Naive thymus-derived CD4-positive, alpha-beta T cell (primary cell): ENCODE data around the gene ELL. TPM values are rescaled to one million over a fixed set of nuclear protein-coding genes. Genes with fewer than 3 reads are reported as not detected.
A peak's percentile ranks its signal among the peaks of the same experiment; 100 is the strongest.
"Not testable (repeated sequence)": the region's sequence is repeated elsewhere in the genome, so short reads cannot be mapped to it uniquely, and the experiment has no call there.

Experiments used
- ATAC-seq: fragments of 150-1000 bp; cut with Tn5 transposase; 2 replicates; pipeline ENCODE4 v1.10.0; 2021; ENCODE audit warnings: mild to moderate bottlenecking, moderate library complexity
- CTCF ChIA-PET: fragments of 350-600 bp; sonication (Branson Sonifier 250); formaldehyde crosslinking; loops from one replicate; lab custom pipeline; 2021; ENCODE audit warnings: antibody characterized with exemption; lab: Charles Lee
- POLR2A ChIA-PET: fragments of 350-600 bp; sonication (Branson Sonifier 250); formaldehyde crosslinking; loops from one replicate; lab custom pipeline; 2021; ENCODE audit warnings: antibody characterized with exemption, inconsistent platforms; lab: Charles Lee
- DNase-seq, 9 donors: peaks; one replicate each; pipeline versions ENCODE4 v3.0.0 to v3.0.0-alpha.2; 2020 to 2022; ENCODE audit warnings: mixed read lengths in 1 of 9
- H3K27ac ChIP-seq: one replicate; pipeline ENCODE4 v1.7.0; 2013; ENCODE audit warnings: mild to moderate bottlenecking, low read depth, low read length, moderate library complexity
- H3K27me3 ChIP-seq, 2 donors: one replicate each; pipeline ENCODE4 v1.7.0; 2013; ENCODE audit warnings: low read length in 2 of 2, mild to moderate bottlenecking in 2 of 2, moderate library complexity in 2 of 2; ENCODE audit not compliant: control insufficient read depth in 2 of 2, insufficient read depth in 2 of 2
- H3K36me3 ChIP-seq, 3 experiments: 1 replicate in 2 of 3; 2 replicates in 1 of 3; pipeline ENCODE4 v1.7.0; 2013; ENCODE audit warnings: low read length in 3 of 3, mild to moderate bottlenecking in 3 of 3, moderate library complexity in 1 of 3; ENCODE audit not compliant: insufficient read depth in 3 of 3, control insufficient read depth in 2 of 3
- H3K4me1 ChIP-seq, 2 donors: one replicate each; pipeline ENCODE4 v1.7.0; 2013; ENCODE audit warnings: low read length in 2 of 2, mild to moderate bottlenecking in 2 of 2, moderate library complexity in 1 of 2; ENCODE audit not compliant: control insufficient read depth in 2 of 2, insufficient read depth in 2 of 2
- H3K4me3 ChIP-seq: 2 replicates; pipeline ENCODE4 v1.7.0; 2013; ENCODE audit warnings: mild to moderate bottlenecking, low read length
- H3K9me3 ChIP-seq, 3 experiments: 1 replicate in 2 of 3; 2 replicates in 1 of 3; pipeline ENCODE4 v1.7.0; 2013; ENCODE audit warnings: low read length in 3 of 3; ENCODE audit not compliant: control insufficient read depth in 2 of 3
- H3K27ac Mint-ChIP-seq, 9 donors: one replicate each; pipeline ENCODE4 v1.8.0; 2020 to 2022; ENCODE audit warnings: mixed read lengths in 9 of 9, mild to moderate bottlenecking in 8 of 9, moderate library complexity in 5 of 9, inconsistent platforms in 2 of 9
- H3K27me3 Mint-ChIP-seq, 5 donors: one replicate each; pipeline ENCODE4 v1.8.0; 2021 to 2022; ENCODE audit warnings: mixed read lengths in 5 of 5, mild to moderate bottlenecking in 1 of 5
- H3K36me3 Mint-ChIP-seq, 5 donors: one replicate each; pipeline ENCODE4 v1.8.0; 2020 to 2022; ENCODE audit warnings: mixed read lengths in 5 of 5, mild to moderate bottlenecking in 3 of 5, inconsistent platforms in 1 of 5
- H3K4me1 Mint-ChIP-seq, 7 donors: one replicate each; pipeline ENCODE4 v1.8.0; 2020 to 2022; ENCODE audit warnings: mixed read lengths in 7 of 7, mild to moderate bottlenecking in 3 of 7, inconsistent platforms in 1 of 7
- H3K4me3 Mint-ChIP-seq, 10 donors: one replicate each; pipeline ENCODE4 v1.8.0; 2020 to 2022; ENCODE audit warnings: mild to moderate bottlenecking in 10 of 10, mixed read lengths in 10 of 10, moderate library complexity in 6 of 10, inconsistent platforms in 2 of 10
- H3K9me3 Mint-ChIP-seq, 11 donors: one replicate each; pipeline ENCODE4 v1.8.0; 2020 to 2022; ENCODE audit warnings: mixed read lengths in 11 of 11, mild to moderate bottlenecking in 4 of 11, inconsistent platforms in 1 of 11, moderate library complexity in 1 of 11
- intact Hi-C, 2 donors: fragments of 100-400 bp; cut with micrococcal nuclease; formaldehyde crosslinking; loops; one replicate each; pipeline ENCODE4 v1.15.1; 2023
- polyA plus RNA-seq, 2 donors: library from polyadenylated mRNA; unstranded; fragments of 300-500 nt; fragmentation: Illumina TruSeq; gene quantifications; one replicate each; pipeline ENCODE4 v1.2.3, GENCODE V29; 2021
- total RNA-seq, 6 experiments: library from RNA in 5 of 6; stranded (reverse) in 5 of 6; gene quantifications; 1 replicate in 5 of 6; 2 replicates in 1 of 6; pipeline ENCODE4 v1.2.3 and lab custom pipeline; 2021 to 2026

ELL gene
- total and polyA plus RNA-seq, 7 experiments from 2014 or later: 8.9 to 70.4 (median 22.1) TPM

- ChIA-PET POLR2A (interaction anchor here (1.0 kb wide), 1 partner anchor 31 kb away, joined by 3 read pairs; the partner anchor contains the start of gene KXD1), CTCF (interaction anchor here (0.6 kb wide), 1 partner anchor 30 kb away, joined by 6 read pairs; no protein-coding TSS in a partner anchor)
- Mint-ChIP-seq H3K27me3 (no peaks in the 10 kb centered on the region), H3K36me3 (peaks cover 0 to 2% (median 0%) of the 10 kb centered on the region in 5 donors), H3K27ac (peak overlapping the region in 1 of 9 donors; percentile 20), H3K4me3 (no peak overlapping the region), H3K9me3 (no peaks in the 10 kb centered on the region), H3K4me1 (peaks cover 0 to 6% (median 3%) of the 10 kb centered on the region in 7 donors)
- intact Hi-C loops: loop anchor here in 1 of 2 donors (10.0 kb wide), 3 partner anchors 62 to 1222 kb away; partner anchors contain the start of genes ABHD8, DDA1 and MRPL34
- no peak overlapping the region for H3K27ac ChIP-seq
- H3K27me3 ChIP-seq: no peaks in the 10 kb centered on the region
- ATAC-seq (no peak), DNase-seq (no peak)
- H3K4me1 ChIP-seq: peaks cover 0 to 3% of the 10 kb centered on the region in 2 donors
- peaks cover 0 to 6% (median 2%) of the 10 kb centered on the region in 3 experiments for H3K36me3 ChIP-seq
- H3K4me3 ChIP-seq: no peak overlapping the region
- H3K9me3 ChIP-seq: no peaks in the 10 kb centered on the region
Observed at GRCh38 chr19:18526316-18526715, 4.4 kb upstream of the ELL start.

GRCh38 chr19:18523841-18524240 lies 2.0 kb upstream of the ELL start:
- H3K27me3 ChIP-seq: no peaks in the 10 kb centered on the region
- peaks cover 0 to 20% (median 17%) of the 10 kb centered on the region in 7 donors for H3K4me1 Mint-ChIP-seq
- H3K4me1 ChIP-seq: peaks cover 5 to 9% of the 10 kb centered on the region in 2 donors
- no peaks in the 10 kb centered on the region for H3K9me3 ChIP-seq
- ATAC-seq: no peak
- intact Hi-C loops: loop anchor here (2.0 to 10.0 kb wide), 8 partner anchors 52 to 1219 kb away; partner anchors contain the start of genes TMEM161A (in 2 of the 2), ABHD8 (in 1 of the 2), ARMC6 (in 1 of the 2) and CCDC124 (in 1 of the 2)
- no peaks in the 10 kb centered on the region for H3K27me3 Mint-ChIP-seq
- H3K27ac ChIP-seq: no peak overlapping the region
- no peak for DNase-seq
- peaks cover 0 to 4% (median 0%) of the 10 kb centered on the region in 3 experiments for H3K36me3 ChIP-seq
- ChIA-PET POLR2A (interaction anchor here (1.0 to 4.1 kb wide), 5 partner anchors 14 to 396 kb away, joined by 3 to 24 read pairs (median 7); partner anchors contain the start of genes COPE, DDX49, FKBP8 and KXD1), CTCF (no interaction called here)
- no peak overlapping the region for H3K4me3 ChIP-seq
- peak overlapping the region in 3 of 9 donors; percentile 4 to 29 (median 20) for H3K27ac Mint-ChIP-seq
- H3K9me3 Mint-ChIP-seq: no peaks in the 10 kb centered on the region
- H3K36me3 Mint-ChIP-seq: peaks cover 0 to 1% (median 0%) of the 10 kb centered on the region in 5 donors
- peak overlapping the region in 1 of 10 donors; percentile 25 for H3K4me3 Mint-ChIP-seq

DNA sequence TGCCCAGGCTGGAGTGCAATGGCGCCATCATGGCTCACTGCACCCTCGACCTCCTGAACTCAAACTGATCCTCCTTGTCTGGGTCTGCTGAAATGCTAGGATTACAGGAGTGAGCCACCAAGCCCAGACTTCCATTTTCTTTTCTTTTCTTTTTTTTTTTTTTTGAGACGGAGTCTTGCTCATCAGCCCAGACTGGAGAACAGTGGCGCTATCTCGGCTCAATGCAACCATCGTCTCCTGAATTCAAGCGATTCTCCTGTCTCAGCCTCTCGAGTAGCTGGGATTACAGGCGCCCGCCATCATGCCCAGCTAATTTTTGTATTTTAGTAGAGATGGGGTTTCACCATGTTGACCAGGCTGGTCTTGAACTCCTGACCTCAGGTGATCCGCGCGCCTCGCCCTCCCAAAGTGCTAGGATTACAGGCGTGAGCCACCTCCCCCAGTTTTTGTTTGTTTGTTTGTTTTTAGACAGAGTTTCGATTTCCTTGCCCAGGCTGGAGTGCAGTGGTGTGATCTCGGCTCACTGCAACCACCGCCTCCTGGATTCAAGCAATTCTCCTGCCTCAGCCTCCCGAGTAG lies 1.1 kb upstream of the ELL start:
- H3K36me3 Mint-ChIP-seq, H3K36me3 ChIP-seq, H3K27me3 Mint-ChIP-seq, ATAC-seq, H3K9me3 Mint-ChIP-seq, H3K27me3 ChIP-seq, H3K4me1 ChIP-seq, H3K9me3 ChIP-seq: not testable (repeated sequence)
- intact Hi-C loops: loop anchor here (1.0 to 10.0 kb wide), 24 partner anchors 20 to 1218 kb away; partner anchors contain the start of genes BORCS8 (in 2 of the 2), COPE (in 2 of the 2), CRTC1 (in 2 of the 2) and DDX49 (in 2 of the 2)
- Mint-ChIP-seq H3K27ac (peak overlapping the region; percentile 89 to 98 (median 95)), H3K4me1 (peaks cover 0 to 21% (median 17%) of the 10 kb centered on the region in 7 donors), H3K4me3 (peak overlapping the region in 9 of 10 donors; percentile 87 to 98 (median 93))
- POLR2A ChIA-PET: interaction anchor here (0.6 to 4.4 kb wide), 10 partner anchors 8 to 396 kb away, joined by 3 to 30 read pairs (median 6); partner anchors contain the start of genes COPE, DDX49, FKBP8 and KXD1
- H3K4me3 ChIP-seq: peak overlapping the region; percentile 53
- CTCF ChIA-PET: interaction anchor here (0.9 kb wide), 1 partner anchor 66 kb away, joined by 3 read pairs; the partner anchor contains the start of gene REX1BD
- peak in 1 of 9 donors; percentile 34 for DNase-seq
- H3K27ac ChIP-seq: peak overlapping the region; percentile 78

- H3K9me3 ChIP-seq: no peaks in the 10 kb centered on the region
- H3K9me3 Mint-ChIP-seq: no peaks in the 10 kb centered on the region
- H3K27ac ChIP-seq: peak overlapping the region; percentile 94
- H3K4me3 Mint-ChIP-seq: peak overlapping the region; percentile 87 to 98 (median 93)
- peak overlapping the region; percentile 89 to 98 (median 95) for H3K27ac Mint-ChIP-seq
- no peaks in the 10 kb centered on the region for H3K27me3 ChIP-seq
- ATAC-seq: peak; percentile 92
- peaks cover 0 to 4% (median 0%) of the 10 kb centered on the region in 3 experiments for H3K36me3 ChIP-seq
- peak; percentile 99 to 100 (median 100) for DNase-seq
- peak overlapping the region; percentile 89 for H3K4me3 ChIP-seq
- peaks cover 0 to 24% (median 17%) of the 10 kb centered on the region in 7 donors for H3K4me1 Mint-ChIP-seq
- no peaks in the 10 kb centered on the region for H3K27me3 Mint-ChIP-seq
- ChIA-PET POLR2A (interaction anchor here (0.6 to 4.4 kb wide), 15 partner anchors 9 to 489 kb away, joined by 3 to 30 read pairs (median 4); partner anchors contain the start of genes COPE, DDX49, FKBP8 and JUND), CTCF (interaction anchor here (0.6 to 2.8 kb wide), 3 partner anchors 23 to 324 kb away, joined by 3 to 19 read pairs (median 4); partner anchors contain the start of gene REX1BD)
- H3K4me1 ChIP-seq: peaks cover 5 to 9% of the 10 kb centered on the region in 2 donors
- H3K36me3 Mint-ChIP-seq: no peaks in the 10 kb centered on the region
- intact Hi-C loops: loop anchor here (1.0 to 10.0 kb wide), 24 partner anchors 21 to 1217 kb away; partner anchors contain the start of genes BORCS8 (in 2 of the 2), COPE (in 2 of the 2), CRTC1 (in 2 of the 2) and DDX49 (in 2 of the 2)
Observed at GRCh38 chr19:18522124-18522861, 423 bp upstream of the ELL start.

- H3K27ac ChIP-seq: peak overlapping the region; percentile 94
- intact Hi-C loops: loop anchor here (1.0 to 10.0 kb wide), 7 partner anchors 49 to 1216 kb away; partner anchors contain the start of genes TMEM161A (in 2 of the 2), ABHD8 (in 1 of the 2), DDA1 (in 1 of the 2) and MRPL34 (in 1 of the 2)
- Mint-ChIP-seq H3K27ac (peak overlapping the region; percentile 88 to 98 (median 90)), H3K9me3 (no peaks in the 10 kb centered on the region), H3K4me3 (peak overlapping the region; percentile 87 to 99 (median 94)), H3K36me3 (no peaks in the 10 kb centered on the region), H3K27me3 (no peaks in the 10 kb centered on the region), H3K4me1 (peaks cover 5 to 33% (median 27%) of the 10 kb centered on the region in 7 donors)
- H3K27me3 ChIP-seq: no peaks in the 10 kb centered on the region
- ATAC-seq: no peak
- H3K36me3 ChIP-seq: peaks cover 0 to 4% (median 0%) of the 10 kb centered on the region in 3 experiments
- ChIA-PET CTCF (interaction anchor here (0.5 to 2.8 kb wide), 14 partner anchors 16 to 398 kb away, joined by 3 to 19 read pairs (median 4); partner anchors contain the start of genes COPE, DDX49, FKBP8 and KXD1), POLR2A (interaction anchor here (0.8 to 4.4 kb wide), 16 partner anchors 10 to 398 kb away, joined by 3 to 30 read pairs (median 4); partner anchors contain the start of genes COPE, DDX49, FKBP8 and JUND)
- peak overlapping the region; percentile 89 for H3K4me3 ChIP-seq
- no peaks in the 10 kb centered on the region for H3K9me3 ChIP-seq
- peaks cover 5 to 20% of the 10 kb centered on the region in 2 donors for H3K4me1 ChIP-seq
- peak in 7 of 9 donors; percentile 11 to 40 (median 18) for DNase-seq
Observed at GRCh38 chr19:18520848-18521691, 800 bp downstream of the ELL start.
